Measurements from ENCODE around the gene DIP2A.

DNA sequence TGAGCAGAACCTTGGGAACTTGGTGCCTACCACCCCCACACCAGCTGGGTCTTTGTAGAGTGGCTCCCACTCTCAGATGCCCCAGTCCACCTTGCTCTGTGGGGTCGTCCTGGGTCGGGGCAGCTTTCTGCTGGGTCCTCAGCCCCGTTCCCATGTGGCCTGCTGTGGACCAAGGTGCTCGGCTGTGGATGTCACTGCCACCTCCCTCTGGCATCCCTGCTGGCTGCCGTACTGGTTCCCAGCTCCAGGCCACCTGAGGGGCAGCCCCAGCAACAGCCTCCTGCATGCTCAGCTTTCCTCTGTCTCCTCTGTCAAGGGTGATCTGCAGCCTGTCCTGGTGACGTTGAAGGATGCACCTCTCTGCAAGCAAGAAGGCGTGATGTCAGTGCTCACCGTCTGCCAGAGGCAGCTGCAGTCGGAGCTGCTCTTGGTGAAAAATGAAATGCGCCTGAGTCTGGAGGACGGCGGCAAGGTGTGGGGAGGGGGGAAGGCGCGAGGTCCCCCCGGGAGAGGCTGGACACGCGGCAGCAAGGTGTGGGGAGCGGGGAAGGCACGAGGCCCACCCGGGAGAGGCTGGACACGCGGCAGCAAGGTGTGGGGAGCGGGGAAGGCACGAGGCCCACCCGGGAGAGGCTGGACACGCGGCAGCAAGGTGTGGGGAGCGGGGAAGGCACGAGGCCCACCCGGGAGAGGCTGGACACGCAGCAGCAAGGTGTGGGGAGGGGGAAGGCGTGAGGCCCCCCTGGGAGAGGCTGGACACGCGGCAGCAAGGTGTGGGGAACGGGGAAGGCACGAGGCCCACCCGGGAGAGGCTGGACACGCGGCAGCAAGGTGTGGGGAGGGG, 45.9 kb upstream of the DIP2A start:
- TF ChIP-seq, protein P1, sequence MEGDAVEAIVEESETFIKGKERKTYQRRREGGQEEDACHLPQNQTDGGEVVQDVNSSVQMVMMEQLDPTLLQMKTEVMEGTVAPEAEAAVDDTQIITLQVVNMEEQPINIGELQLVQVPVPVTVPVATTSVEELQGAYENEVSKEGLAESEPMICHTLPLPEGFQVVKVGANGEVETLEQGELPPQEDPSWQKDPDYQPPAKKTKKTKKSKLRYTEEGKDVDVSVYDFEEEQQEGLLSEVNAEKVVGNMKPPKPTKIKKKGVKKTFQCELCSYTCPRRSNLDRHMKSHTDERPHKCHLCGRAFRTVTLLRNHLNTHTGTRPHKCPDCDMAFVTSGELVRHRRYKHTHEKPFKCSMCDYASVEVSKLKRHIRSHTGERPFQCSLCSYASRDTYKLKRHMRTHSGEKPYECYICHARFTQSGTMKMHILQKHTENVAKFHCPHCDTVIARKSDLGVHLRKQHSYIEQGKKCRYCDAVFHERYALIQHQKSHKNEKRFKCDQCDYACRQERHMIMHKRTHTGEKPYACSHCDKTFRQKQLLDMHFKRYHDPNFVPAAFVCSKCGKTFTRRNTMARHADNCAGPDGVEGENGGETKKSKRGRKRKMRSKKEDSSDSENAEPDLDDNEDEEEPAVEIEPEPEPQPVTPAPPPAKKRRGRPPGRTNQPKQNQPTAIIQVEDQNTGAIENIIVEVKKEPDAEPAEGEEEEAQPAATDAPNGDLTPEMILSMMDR (conservative IDR thresholded peaks at IDR 0.05) = no peak
- no peak for TF ChIP-seq EZH2 (IDR thresholded peaks at IDR 0.05; ENCODE audit: low read depth)
